Peyer's patch (tissue), 4 donors: ENCODE measurements around the gene DCST2.

Experiments
- POLR2A ChIP-seq, 2 donors: fragments of 450-650 bp; IDR thresholded peaks; one replicate each; pipeline ENCODE4 v1.5.1; 2017; ENCODE audit warnings: antibody characterized with exemption in 2 of 2, mild to moderate bottlenecking in 2 of 2, moderate library complexity in 2 of 2
- TF ChIP-seq, protein P1 (sequence below), 6 experiments: fragments of 450-650 bp in 4 of 6; fragments of 200-600 bp in 2 of 6; sonication (generic) in 1 of 6; IDR thresholded peaks; one replicate each; pipeline ENCODE4 v1.5.1; 2017 to 2019; ENCODE audit warnings: antibody characterized with exemption in 6 of 6, mild to moderate bottlenecking in 3 of 6, moderate library complexity in 1 of 6

DNA sequence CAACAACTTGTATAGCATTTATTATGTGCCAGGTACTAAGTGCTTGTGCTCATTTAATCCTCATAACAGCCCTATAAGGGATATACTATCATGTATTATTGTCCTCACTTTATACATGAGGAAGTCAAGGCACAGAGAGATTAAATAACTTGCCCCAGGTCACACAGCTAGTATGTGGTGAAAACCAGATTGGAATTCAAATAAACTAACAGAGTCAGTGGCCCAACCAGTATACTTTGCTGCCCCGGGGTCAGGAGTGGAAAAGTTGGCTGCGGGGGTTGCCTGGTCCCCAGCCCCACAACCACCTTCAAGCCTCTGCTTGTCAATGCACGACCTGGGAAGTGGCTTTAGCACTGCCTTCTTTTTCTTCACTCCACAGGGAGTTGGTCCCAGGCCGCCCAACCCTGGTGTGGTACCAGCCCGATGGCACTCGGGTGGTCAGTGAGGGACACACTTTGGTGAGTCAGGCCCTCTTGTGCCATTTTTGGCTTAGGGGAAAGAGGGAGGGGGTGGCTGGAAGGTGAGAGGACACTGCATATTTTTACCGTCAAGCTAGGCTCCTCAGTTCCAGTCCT is 20.0 kb upstream of the DCST2 start:
- TF ChIP-seq, protein P1, sequence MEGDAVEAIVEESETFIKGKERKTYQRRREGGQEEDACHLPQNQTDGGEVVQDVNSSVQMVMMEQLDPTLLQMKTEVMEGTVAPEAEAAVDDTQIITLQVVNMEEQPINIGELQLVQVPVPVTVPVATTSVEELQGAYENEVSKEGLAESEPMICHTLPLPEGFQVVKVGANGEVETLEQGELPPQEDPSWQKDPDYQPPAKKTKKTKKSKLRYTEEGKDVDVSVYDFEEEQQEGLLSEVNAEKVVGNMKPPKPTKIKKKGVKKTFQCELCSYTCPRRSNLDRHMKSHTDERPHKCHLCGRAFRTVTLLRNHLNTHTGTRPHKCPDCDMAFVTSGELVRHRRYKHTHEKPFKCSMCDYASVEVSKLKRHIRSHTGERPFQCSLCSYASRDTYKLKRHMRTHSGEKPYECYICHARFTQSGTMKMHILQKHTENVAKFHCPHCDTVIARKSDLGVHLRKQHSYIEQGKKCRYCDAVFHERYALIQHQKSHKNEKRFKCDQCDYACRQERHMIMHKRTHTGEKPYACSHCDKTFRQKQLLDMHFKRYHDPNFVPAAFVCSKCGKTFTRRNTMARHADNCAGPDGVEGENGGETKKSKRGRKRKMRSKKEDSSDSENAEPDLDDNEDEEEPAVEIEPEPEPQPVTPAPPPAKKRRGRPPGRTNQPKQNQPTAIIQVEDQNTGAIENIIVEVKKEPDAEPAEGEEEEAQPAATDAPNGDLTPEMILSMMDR (IDR thresholded peaks at IDR 0.05) = no peak
- TF ChIP-seq POLR2A (IDR thresholded peaks at IDR 0.05) = no peak
